A172 (cell line): Measurements from ENCODE around the gene PPM1E. TPM values are rescaled to one million over a fixed set of nuclear protein-coding genes. Genes with fewer than 3 reads are reported as not detected.
"Not testable (repeated sequence)": the region's sequence is repeated elsewhere in the genome, so short reads cannot be mapped to it uniquely, and the experiment has no call there.

Source experiments
- DNase-seq: peaks from one replicate; pipeline ENCODE4 v3.0.0-alpha.2; 2015; ENCODE audit warnings: low spot score
- total RNA-seq: library from RNA; depleted of rRNA; stranded (reverse); fragments of >200 nt; shearing (Covaris generic); gene quantifications from 2 replicates; pipeline ENCODE4 v1.2.3, GENCODE V29; 2014

Gene PPM1E
- total RNA-seq, 1 experiment from 2014 or later = 0.21 TPM

- DNase-seq = no peak
Measured at GRCh38 chr17:58840820-58841612, 85.4 kb downstream of the PPM1E start.

- not testable (repeated sequence) for DNase-seq
Measured at GRCh38 chr17:58846413-58846812, 90.8 kb downstream of the PPM1E start.

GRCh38 chr17:58850106-58850505 is 94.5 kb downstream of the PPM1E start:
- DNase-seq = not testable (repeated sequence)

GRCh38 chr17:58865301-58865700 is 109.6 kb downstream of the PPM1E start:
- DNase-seq = no peak

DNA sequence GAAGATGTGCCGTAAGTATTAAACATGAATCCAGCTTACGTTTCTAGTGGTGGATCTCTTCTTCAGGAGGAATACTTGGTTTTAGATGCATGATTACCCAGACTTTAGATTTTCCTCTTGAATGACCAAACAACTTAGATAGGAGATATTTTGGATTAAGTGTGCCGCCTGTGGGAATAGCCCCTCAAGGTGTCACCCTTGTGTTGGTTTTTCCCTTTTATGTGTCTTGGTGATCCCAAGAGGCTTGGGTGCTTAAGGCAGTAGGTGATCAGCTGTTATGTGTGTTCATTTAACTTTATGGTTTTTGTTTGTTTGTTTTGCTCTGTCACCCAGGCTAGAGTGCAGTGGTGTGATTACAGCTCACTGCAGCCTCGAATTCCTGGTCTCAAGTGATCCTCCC is 115.1 kb downstream of the PPM1E start:
- no peak for DNase-seq

GRCh38 chr17:58873926-58874325 is 118.3 kb downstream of the PPM1E start:
- no peak for DNase-seq

DNA sequence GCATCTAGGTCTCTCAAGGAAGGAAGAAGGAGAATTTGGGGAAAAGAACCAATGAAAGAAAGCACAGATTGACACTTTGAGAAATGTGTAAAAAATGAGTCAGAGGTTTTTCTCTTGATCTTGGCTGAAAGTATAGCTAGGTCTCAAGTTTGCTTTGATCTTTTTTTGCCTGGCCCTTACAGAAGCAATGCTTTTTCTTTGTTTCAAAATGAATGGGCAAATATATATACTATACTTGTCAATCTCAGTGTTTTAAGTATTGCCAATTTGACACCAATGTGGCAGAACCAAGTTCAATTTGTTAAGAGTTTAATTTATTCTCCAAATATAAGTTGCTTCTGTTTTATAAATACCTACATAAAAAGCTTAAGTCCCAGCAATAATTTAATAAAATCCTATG is 119.6 kb downstream of the PPM1E start:
- DNase-seq = no peak

DNA sequence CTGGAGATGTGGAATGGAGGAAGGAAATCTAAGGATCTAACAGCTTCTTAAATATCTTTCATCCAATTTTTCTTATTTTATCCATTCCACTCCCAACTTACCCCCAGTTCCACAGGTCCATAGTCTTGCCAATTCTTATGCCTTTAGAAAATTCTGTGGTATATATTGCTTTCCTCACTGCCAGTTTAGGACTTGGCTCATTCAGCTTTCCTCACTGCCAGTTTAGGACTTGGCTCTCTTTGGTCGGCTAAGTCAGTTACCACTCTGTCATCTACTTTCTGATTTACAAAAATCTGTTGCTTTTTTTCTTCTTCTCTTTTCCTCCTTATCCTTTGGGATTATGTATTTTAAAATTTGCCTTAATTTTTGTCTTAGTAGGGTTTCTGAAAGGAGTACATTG is 128.5 kb downstream of the PPM1E start:
- DNase-seq = no peak

DNA sequence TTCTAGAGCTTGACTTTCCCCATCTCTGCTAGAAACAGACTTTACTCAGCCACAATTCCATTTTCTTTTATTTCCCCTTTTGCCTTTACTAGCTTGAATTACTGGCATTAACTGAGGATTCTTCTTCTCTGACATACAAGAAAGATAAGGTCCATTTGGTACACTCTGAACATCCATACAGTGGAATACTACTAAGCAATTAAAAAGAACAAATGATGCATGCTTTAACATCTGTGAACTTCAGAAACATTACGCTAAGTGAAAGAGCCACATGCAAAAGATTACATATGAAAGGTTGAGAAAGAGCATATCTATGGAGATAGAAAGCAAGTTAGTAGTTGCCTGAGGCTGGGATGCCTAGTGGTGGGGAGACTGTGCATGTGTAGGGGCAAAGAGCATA is 130.9 kb downstream of the PPM1E start:
- no peak for DNase-seq

GRCh38 chr17:58889928-58890327 is 134.3 kb downstream of the PPM1E start:
- DNase-seq = no peak

GRCh38 chr17:58899191-58899590 is 143.5 kb downstream of the PPM1E start:
- no peak for DNase-seq

GRCh38 chr17:58902322-58902721 is 146.7 kb downstream of the PPM1E start:
- DNase-seq = no peak

GRCh38 chr17:58911741-58912343 is 156.2 kb downstream of the PPM1E start:
- no peak for DNase-seq

GRCh38 chr17:58913552-58913951 is 157.9 kb downstream of the PPM1E start:
- DNase-seq = no peak

- DNase-seq = no peak
Measured at GRCh38 chr17:58913971-58914769, 158.5 kb downstream of the PPM1E start.

DNA sequence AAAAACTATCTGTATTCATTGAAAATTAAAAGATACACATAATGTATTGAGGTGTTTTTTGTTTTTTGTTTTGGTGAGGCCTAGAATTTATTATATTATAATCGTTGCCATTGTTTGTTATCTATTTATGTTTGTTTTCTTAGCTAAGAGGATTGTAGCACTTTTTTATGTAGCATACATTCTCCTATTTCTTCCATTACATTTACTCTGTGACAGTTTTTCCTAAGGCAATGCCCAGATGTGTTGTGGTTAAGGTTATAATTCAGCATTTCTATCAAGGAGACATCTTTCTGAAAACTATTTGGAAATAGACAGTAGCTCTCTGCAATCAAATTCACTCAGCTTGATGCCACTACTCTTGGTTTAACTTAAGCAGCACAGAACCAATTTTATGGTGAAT is 161.6 kb downstream of the PPM1E start:
- DNase-seq = no peak

GRCh38 chr17:58918072-58918471 is 162.4 kb downstream of the PPM1E start:
- DNase-seq = no peak

GRCh38 chr17:58918884-58919283 is 163.2 kb downstream of the PPM1E start:
- no peak for DNase-seq

DNA sequence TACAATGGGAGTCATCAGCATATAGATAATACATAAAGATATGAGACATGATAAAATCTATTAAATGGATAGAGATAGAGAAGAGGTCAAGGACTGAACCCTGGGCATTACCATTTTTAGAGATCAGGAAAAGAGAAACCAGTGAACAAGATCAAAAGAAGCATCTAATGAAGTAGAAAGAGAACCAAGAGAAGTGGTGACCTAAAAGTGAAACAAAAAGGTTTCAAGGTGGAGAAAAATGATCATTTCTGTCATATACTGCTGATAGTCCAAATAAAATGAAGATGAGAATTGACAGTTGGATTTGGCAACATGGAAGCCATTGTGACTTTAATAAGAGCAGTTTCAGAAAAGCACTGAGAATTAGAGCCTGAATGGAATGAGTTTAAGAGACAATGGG is 165.1 kb downstream of the PPM1E start:
- DNase-seq = no peak

DNA sequence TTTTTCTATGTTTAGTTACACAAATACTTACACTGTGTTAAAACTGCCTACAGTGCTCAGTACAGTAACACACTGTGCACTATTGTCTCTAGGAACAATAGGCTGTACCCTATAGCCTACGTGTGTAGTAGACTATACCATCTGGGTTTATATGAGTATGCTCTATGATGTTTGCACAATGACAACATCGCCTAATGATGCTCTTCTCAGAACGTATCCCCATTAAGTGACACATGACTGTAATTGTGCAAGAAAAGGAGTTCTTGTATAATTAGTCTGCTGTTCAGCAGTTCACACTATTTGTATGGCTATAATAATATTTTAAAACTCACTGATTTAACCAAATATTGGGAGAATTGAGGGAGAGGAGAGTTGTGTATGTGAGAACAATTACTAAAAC is 177.3 kb downstream of the PPM1E start:
- no peak for DNase-seq

DNA sequence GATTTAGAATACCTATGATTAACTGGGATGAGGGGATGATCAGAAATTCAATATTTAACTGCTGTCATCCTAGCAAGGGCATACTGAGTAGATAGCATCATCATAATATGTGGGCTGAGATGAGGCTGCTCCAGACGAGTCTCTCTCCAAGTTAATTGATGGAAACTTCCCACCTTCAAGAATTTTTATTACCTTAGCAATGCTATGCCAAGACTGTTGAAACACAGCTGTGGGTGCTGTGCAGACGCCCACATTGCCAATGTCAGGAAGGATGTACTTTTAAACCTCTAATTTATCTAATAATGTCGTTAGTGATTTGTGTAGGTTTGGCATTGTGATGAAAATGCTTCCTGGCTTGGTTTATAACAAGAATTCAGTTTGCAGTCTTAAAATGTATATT is 180.6 kb downstream of the PPM1E start:
- no peak for DNase-seq

DNA sequence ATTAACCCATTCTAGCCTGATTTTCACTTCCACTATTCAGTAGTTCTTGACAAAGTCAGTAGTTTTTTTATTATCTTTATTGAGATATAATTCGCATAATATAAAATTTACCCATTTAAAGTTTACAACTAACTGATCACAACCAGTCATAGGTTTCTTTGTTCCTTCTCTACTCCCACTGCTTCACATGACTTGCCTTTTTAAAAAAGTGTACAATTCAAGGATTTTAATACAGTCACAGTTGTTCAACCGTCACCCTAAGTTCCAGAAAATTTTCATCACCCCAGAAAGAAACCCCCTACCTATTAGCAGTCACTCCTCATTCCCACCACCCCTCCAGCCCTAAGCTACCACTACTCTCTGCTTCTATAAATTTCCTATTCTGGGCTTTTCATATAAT is 188.5 kb downstream of the PPM1E start:
- DNase-seq = no peak

DNA sequence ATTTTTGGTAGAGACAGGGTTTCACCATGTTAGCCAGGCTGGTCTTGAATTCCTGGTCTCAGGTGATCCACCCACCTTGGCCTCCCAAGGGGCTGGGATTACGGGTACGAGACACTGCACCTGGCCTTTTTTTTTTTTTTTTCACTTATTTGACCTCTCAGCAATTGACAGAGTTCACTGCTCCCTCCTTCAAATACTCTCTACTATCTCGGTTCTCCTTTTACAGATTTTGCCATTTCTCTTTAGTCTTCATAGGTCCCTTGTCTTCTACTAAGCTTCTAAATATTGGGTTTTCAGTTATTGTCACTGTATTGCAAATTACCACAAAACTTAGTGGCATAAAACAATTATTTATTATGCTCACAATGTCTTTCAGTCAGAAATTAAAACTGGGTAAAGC is 191.8 kb downstream of the PPM1E start:
- no peak for DNase-seq
